ENCODE data around the gene AR. TPM values are rescaled to one million over a fixed set of nuclear protein-coding genes. Genes with fewer than 3 reads are reported as not detected.

AR gene
- total and polyA plus RNA-seq, 2 donors (not counting 3 experiments of a cell fraction or from before 2014, with no cell fraction given), result 9.3 to 16.0 TPM

GRCh38 chrX:67568769-67569168 lies 24.9 kb downstream of the AR start:
- no peaks in the 10 kb centered on the region for H3K36me3 ChIP-seq (ENCODE audit: control insufficient read depth in 2 of 2, extremely low read depth in 1 of 2, insufficient read depth in 2 of 2, low read length in 2 of 2)
- H3K9me3 ChIP-seq (replicated peaks; ENCODE audit: control insufficient read depth, insufficient read depth, low read length), result no peaks in the 10 kb centered on the region
- dilution Hi-C loops (cut with MboI; ENCODE audit: extremely low pct_ligation_motif_present, low sequenced_read_pairs) (no loop called here), intact Hi-C loops (cut with micrococcal nuclease) (no loop called here)
- no peak overlapping the region for H3K4me2 ChIP-seq (ENCODE audit: insufficient read depth, low read length)
- H3K79me2 ChIP-seq (ENCODE audit: control insufficient read depth, insufficient read depth, low read length), result no peaks in the 10 kb centered on the region
- TF ChIP-seq MYC (IDR thresholded peaks at IDR 0.05; ENCODE audit: low read depth, low read length) (no peak), POLR2A (IDR thresholded peaks at IDR 0.05; ENCODE audit: low read depth, low read length) (no peak), GATA2 (IDR thresholded peaks at IDR 0.05; ENCODE audit: insufficient read depth, insufficient read length, low read depth, low read length) (no peak), JUN (IDR thresholded peaks at IDR 0.05; ENCODE audit: borderline replicate concordance, insufficient read depth, insufficient read length, low read depth) (no peak), FOS (IDR thresholded peaks at IDR 0.05; ENCODE audit: borderline replicate concordance, insufficient read depth, low read length) (no peak), EZH2 (IDR thresholded peaks at IDR 0.05; ENCODE audit: borderline replicate concordance, low read depth, low read length, severe bottlenecking) (no peak), POLR2AphosphoS5 (IDR thresholded peaks at IDR 0.05; ENCODE audit: insufficient read depth, low read depth, low read length) (no peak), MAX (IDR thresholded peaks at IDR 0.05; ENCODE audit: insufficient read depth, insufficient read length) (no peak), CTCF (IDR thresholded peaks at IDR 0.05; ENCODE audit: extremely low read depth in 1 of 2, insufficient read depth in 1 of 2, low read depth in 1 of 2, low read length in 2 of 2) (no peak)
- H3K9me1 ChIP-seq (replicated peaks; ENCODE audit: control insufficient read depth, extremely low read depth, insufficient read depth, low read length), result no peaks in the 10 kb centered on the region
- CTCF ChIA-PET, result no interaction called here
- H3K27me3 ChIP-seq (ENCODE audit: control insufficient read depth in 2 of 2, insufficient read depth in 2 of 2, low read length in 2 of 2), result no peaks in the 10 kb centered on the region
- no peak for FAIRE-seq
- H4K20me1 ChIP-seq (replicated peaks; ENCODE audit: control insufficient read depth, extremely low read depth, insufficient read depth, low read length), result no peaks in the 10 kb centered on the region
- H2AFZ ChIP-seq (ENCODE audit: low read depth, low read length), result no peak overlapping the region
- H3K27ac ChIP-seq (ENCODE audit: insufficient read depth, low read depth, low read length), result no peak overlapping the region
- no peak for DNase-seq (ENCODE audit: low read depth, low spot score)
- H3K9ac ChIP-seq (replicated peaks; ENCODE audit: extremely low read depth, insufficient read depth, low read length), result no peak overlapping the region
- POLR2A ChIA-PET, result no interaction called here
- BruUV-seq (replicated peaks), result no TSS peak
- no peaks in the 10 kb centered on the region for H3K4me1 ChIP-seq (ENCODE audit: control insufficient read depth, extremely low read depth, insufficient read depth, low read length)
- H3K4me3 ChIP-seq (replicated peaks in 1 of 3; ENCODE audit: insufficient read depth in 1 of 3, low read depth in 1 of 3, low read length in 3 of 3), result no peak overlapping the region
